Peyer's patch (tissue), 4 donors: ENCODE results near the gene KIAA0930.

Source experiments
- CTCF ChIP-seq, 6 experiments: fragments of 450-650 bp in 4 of 6; fragments of 200-600 bp in 2 of 6; sonication (generic) in 1 of 6; IDR thresholded peaks; one replicate each; pipeline ENCODE4 v1.5.1; 2017 to 2019; ENCODE audit warnings: antibody characterized with exemption in 6 of 6, mild to moderate bottlenecking in 3 of 6, moderate library complexity in 1 of 6
- POLR2A ChIP-seq, 2 donors: fragments of 450-650 bp; IDR thresholded peaks; one replicate each; pipeline ENCODE4 v1.5.1; 2017; ENCODE audit warnings: antibody characterized with exemption in 2 of 2, mild to moderate bottlenecking in 2 of 2, moderate library complexity in 2 of 2

- TF ChIP-seq CTCF (IDR thresholded peaks at IDR 0.05) (no peak), POLR2A (IDR thresholded peaks at IDR 0.05) (no peak)
Observed at GRCh38 chr22:45207533-45207932, 33.2 kb downstream of the KIAA0930 start.
